GM12892 (cell line): ENCODE data around the gene ACSF3.

Source experiments
- POLR2A ChIP-seq: IDR thresholded peaks from 2 replicates; pipeline ENCODE4 v1.6.1; 2011; ENCODE audit warnings: low read depth, low read length, control low read depth
- TAF1 ChIP-seq: IDR thresholded peaks from 2 replicates; pipeline ENCODE4 v1.6.1; 2011; ENCODE audit warnings: low read depth, mild to moderate bottlenecking, control low read depth, low read length, borderline replicate concordance

DNA sequence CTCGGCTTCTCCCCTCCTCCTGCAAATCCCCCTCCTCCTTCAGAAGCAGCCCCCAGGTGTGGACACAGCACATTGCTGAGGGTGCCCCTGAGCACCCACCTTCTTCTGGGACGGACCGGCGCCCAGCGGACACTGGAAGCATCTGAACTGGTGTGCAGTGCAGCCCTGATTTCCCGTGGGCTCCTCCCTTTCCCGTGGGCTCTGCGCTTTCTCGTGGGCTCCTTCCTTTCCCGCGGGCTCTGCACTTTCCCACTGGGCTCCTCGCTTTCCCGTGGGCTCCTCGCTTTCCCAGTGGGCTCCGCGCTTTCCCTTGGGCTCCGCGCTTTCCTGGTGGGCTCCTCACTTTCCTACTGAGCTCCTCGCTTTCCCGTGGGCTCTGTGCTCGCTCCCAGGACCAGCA, 32.6 kb upstream of the ACSF3 start:
- TF ChIP-seq POLR2A (no peak), TAF1 (no peak)
